ENCODE results near the gene KLK1. TPM values are rescaled to one million over a fixed set of nuclear protein-coding genes. Genes with fewer than 3 reads are reported as not detected.

KLK1 gene
- polyA plus RNA-seq, 1 of the 3 experiments (the other 2 are of a cell fraction) = not detected

DNA sequence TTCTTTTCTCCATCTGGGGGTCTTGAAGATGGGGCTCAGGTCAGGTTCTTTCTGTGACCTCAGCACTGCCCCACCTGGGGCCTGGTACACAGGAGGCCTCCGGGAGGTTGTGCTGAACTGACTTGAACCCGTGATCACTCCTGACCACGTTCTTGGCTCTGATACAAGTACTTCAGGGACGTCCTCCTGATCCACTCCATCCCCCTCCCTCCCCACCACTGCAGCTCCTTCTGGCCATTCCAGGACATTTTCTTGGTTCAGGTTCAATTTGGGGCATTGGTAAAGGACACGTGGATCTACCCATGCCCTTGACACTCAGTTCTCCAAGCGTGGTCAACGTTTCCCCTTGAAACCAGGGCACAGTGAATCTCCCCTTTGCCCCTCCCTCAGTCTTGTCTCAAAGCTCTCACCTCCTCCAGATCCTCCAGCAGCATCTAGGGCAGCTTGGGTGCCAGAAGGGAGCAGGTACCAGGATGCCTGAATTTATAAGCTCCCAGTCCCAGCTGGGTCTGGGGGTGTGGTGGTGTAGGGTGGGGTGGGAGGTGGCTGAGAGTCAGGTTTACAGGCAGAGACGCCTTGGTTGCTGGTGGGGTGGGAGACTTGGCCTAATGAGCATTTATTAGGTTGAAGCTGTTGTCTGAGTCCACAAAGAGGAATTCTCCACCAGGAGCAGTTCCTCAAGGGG is 9.7 kb upstream of the KLK1 start, which contains the start of gene KLK15:
KLK15 (minus strand) TSS at position 458 of the 685 bp plus-strand sequence. CDS start 2,082 bp downstream, outside the sequence.
- no peaks in the 10 kb centered on the region for H4K20me1 ChIP-seq (ENCODE audit: insufficient read depth)
- no peak within 1 kb of the TSS for H3K9ac ChIP-seq
- CTCF ChIA-PET = no interaction called here

DNA sequence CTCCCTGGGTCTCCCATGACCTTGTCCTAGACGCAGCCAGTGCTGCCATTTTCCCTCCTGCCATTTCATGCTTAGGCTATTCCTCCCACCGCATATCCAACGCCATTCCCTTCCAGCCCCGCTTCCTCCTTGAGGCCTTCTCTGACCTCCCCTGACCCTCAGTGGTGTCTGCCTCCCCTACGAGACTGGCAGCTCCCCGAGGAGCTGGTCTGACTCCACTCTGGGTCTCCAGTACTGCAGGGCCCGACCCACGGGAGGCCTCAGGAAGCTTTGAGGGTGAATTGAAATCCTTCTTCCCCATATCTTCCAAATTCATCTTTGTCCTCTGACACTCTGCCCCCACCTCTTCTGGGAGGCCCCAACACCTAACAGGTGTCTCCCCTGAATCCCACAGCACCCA is 9.1 kb upstream of the KLK1 start:
- 66% methylated on average over 8 of the region's 8 CpGs for WGBS (ENCODE audit: low lambda C conversion rate)
- H2AFZ ChIP-seq (ENCODE audit: low read depth) = no peak overlapping the region
- H3K9me2 ChIP-seq = no peaks in the 10 kb centered on the region
- CTCF ChIA-PET = no interaction called here
- TF ChIP-seq TEAD4 (IDR thresholded peaks at IDR 0.05; ENCODE audit: borderline replicate concordance, insufficient read depth) (no peak), GATA2 (CRISPR knock-in tag; IDR thresholded peaks at IDR 0.05) (no peak), TCF12 (IDR thresholded peaks at IDR 0.05) (no peak), NRF1 (IDR thresholded peaks at IDR 0.05; ENCODE audit: low read depth, low read length) (no peak), NFIC (IDR thresholded peaks at IDR 0.05; ENCODE audit: borderline replicate concordance) (no peak), POLR2AphosphoS5 (IDR thresholded peaks at IDR 0.05; ENCODE audit: low read depth, low read length) (no peak), FOSL2 (IDR thresholded peaks at IDR 0.05; ENCODE audit: borderline replicate concordance, low read depth) (no peak), YY1 (IDR thresholded peaks at IDR 0.05; ENCODE audit: low read depth) (no peak)
- TF ChIP-seq, protein P1, sequence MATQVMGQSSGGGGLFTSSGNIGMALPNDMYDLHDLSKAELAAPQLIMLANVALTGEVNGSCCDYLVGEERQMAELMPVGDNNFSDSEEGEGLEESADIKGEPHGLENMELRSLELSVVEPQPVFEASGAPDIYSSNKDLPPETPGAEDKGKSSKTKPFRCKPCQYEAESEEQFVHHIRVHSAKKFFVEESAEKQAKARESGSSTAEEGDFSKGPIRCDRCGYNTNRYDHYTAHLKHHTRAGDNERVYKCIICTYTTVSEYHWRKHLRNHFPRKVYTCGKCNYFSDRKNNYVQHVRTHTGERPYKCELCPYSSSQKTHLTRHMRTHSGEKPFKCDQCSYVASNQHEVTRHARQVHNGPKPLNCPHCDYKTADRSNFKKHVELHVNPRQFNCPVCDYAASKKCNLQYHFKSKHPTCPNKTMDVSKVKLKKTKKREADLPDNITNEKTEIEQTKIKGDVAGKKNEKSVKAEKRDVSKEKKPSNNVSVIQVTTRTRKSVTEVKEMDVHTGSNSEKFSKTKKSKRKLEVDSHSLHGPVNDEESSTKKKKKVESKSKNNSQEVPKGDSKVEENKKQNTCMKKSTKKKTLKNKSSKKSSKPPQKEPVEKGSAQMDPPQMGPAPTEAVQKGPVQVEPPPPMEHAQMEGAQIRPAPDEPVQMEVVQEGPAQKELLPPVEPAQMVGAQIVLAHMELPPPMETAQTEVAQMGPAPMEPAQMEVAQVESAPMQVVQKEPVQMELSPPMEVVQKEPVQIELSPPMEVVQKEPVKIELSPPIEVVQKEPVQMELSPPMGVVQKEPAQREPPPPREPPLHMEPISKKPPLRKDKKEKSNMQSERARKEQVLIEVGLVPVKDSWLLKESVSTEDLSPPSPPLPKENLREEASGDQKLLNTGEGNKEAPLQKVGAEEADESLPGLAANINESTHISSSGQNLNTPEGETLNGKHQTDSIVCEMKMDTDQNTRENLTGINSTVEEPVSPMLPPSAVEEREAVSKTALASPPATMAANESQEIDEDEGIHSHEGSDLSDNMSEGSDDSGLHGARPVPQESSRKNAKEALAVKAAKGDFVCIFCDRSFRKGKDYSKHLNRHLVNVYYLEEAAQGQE (IDR thresholded peaks at IDR 0.05; ENCODE audit: low read depth, low read length) = no peak
- TF ChIP-seq, protein P2, sequence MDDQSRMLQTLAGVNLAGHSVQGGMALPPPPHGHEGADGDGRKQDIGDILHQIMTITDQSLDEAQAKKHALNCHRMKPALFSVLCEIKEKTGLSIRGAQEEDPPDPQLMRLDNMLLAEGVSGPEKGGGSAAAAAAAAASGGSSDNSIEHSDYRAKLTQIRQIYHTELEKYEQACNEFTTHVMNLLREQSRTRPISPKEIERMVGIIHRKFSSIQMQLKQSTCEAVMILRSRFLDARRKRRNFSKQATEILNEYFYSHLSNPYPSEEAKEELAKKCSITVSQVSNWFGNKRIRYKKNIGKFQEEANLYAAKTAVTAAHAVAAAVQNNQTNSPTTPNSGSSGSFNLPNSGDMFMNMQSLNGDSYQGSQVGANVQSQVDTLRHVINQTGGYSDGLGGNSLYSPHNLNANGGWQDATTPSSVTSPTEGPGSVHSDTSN (IDR thresholded peaks at IDR 0.05) = no peak
- no peaks in the 10 kb centered on the region for H3F3A ChIP-seq (replicated peaks; ENCODE audit: insufficient read depth)
- no peak overlapping the region for H3K27ac ChIP-seq (ENCODE audit: low read depth in 2 of 2, low read length in 1 of 2)
- no peaks in the 10 kb centered on the region for H4K20me1 ChIP-seq (ENCODE audit: insufficient read depth)
- POLR2A ChIA-PET = no interaction called here
- no peak overlapping the region for H3K4me3 ChIP-seq (ENCODE audit: low read depth in 2 of 2, low read length in 1 of 2)
- no peak overlapping the region for H3K9ac ChIP-seq
- H3K4me2 ChIP-seq = no peak overlapping the region
- no peaks in the 10 kb centered on the region for H3K36me3 ChIP-seq (replicated peaks in 1 of 2; ENCODE audit: control insufficient read depth in 1 of 2, insufficient read depth in 2 of 2, low read length in 1 of 2)
- no peak for DNase-seq
- H3K4me1 ChIP-seq (ENCODE audit: control insufficient read depth in 1 of 2, insufficient read depth in 2 of 2, low read depth in 1 of 2, low read length in 1 of 2) = peaks cover 0 to 7% of the 10 kb centered on the region in 2 experiments; a peak in 1 of 4 replicates
- no peaks in the 10 kb centered on the region for H3K9me3 ChIP-seq
- peaks cover 16% of the 10 kb centered on the region; the same call in 1 of the 2 replicates for H3K27me3 ChIP-seq (ENCODE audit: insufficient read depth)
- H3K79me2 ChIP-seq (ENCODE audit: insufficient read depth) = no peaks in the 10 kb centered on the region

More for the DNA sequence above, 9.7 kb upstream of the KLK1 start, which contains the start of gene KLK15:
- DNase-seq = no peak
- no peak within 1 kb of the TSS for H3K27ac ChIP-seq (ENCODE audit: low read depth in 2 of 2, low read length in 1 of 2)
- H3K4me2 ChIP-seq = no peak within 1 kb of the TSS
- no peak within 1 kb of the TSS for H2AFZ ChIP-seq (ENCODE audit: low read depth)
- no peak for TF ChIP-seq RFX5 (IDR thresholded peaks at IDR 0.05; ENCODE audit: low read length)
- TF ChIP-seq, protein P3, sequence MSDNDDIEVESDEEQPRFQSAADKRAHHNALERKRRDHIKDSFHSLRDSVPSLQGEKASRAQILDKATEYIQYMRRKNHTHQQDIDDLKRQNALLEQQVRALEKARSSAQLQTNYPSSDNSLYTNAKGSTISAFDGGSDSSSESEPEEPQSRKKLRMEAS (IDR thresholded peaks at IDR 0.05; ENCODE audit: low read depth) = no peak
- no peak for TF ChIP-seq FOXM1 (IDR thresholded peaks at IDR 0.05; ENCODE audit: low read depth)
- no peaks in the 10 kb centered on the region for H3F3A ChIP-seq (replicated peaks; ENCODE audit: insufficient read depth)
- H3K36me3 ChIP-seq (replicated peaks in 1 of 2; ENCODE audit: control insufficient read depth in 1 of 2, insufficient read depth in 2 of 2, low read length in 1 of 2) = no peaks in the 10 kb centered on the region
- no peaks in the 10 kb centered on the region for H3K79me2 ChIP-seq (ENCODE audit: insufficient read depth)
- no peak within 1 kb of the TSS for H3K4me3 ChIP-seq (ENCODE audit: low read depth in 2 of 2, low read length in 1 of 2)
- peaks cover 0 to 7% of the 10 kb centered on the region in 2 experiments; a peak in 1 of 4 replicates for H3K4me1 ChIP-seq (ENCODE audit: control insufficient read depth in 1 of 2, insufficient read depth in 2 of 2, low read depth in 1 of 2, low read length in 1 of 2)
- POLR2A ChIA-PET = no interaction called here
- WGBS (ENCODE audit: low lambda C conversion rate) = 32% methylated on average over 8 of the region's 8 CpGs
- no peaks in the 10 kb centered on the region for H3K9me2 ChIP-seq
- H3K27me3 ChIP-seq (ENCODE audit: insufficient read depth) = peaks cover 16% of the 10 kb centered on the region; the same call in 1 of the 2 replicates
- H3K9me3 ChIP-seq = no peaks in the 10 kb centered on the region
